ENCODE results near the gene RB1.
"Not testable (repeated sequence)": the region's sequence is repeated elsewhere in the genome, so short reads cannot be mapped to it uniquely, and the experiment has no call there.

Gene RB1

DNA sequence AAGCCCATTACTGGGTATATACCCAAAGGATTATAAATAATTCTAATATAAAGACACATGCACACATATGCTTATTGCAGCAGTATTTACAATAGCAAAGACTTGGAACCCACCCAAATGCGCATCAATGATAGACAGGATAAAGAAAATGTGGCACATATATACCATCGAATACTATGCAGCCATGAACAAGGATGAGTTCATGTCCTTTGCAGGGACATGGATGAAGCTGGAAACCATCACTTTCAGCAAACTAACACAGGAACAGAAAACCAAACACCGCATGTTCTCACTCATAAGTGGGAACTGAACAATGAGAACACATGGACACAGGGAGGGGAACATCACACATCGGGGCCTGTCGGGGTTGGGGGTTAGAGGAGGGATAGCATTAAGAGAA is 118.5 kb downstream of the RB1 start:
- H3K36me3 ChIP-seq (ENCODE audit: control insufficient read depth, insufficient read depth, low read length); H3K4me3 ChIP-seq (ENCODE audit: low read length); H3K9ac ChIP-seq (ENCODE audit: low read length); H3K4me1 ChIP-seq (ENCODE audit: control insufficient read depth, insufficient read depth, low read length); H3K9me3 ChIP-seq (ENCODE audit: control insufficient read depth, low read length); H3K27me3 ChIP-seq (ENCODE audit: control insufficient read depth, insufficient read depth, low read length): not testable (repeated sequence)

DNA sequence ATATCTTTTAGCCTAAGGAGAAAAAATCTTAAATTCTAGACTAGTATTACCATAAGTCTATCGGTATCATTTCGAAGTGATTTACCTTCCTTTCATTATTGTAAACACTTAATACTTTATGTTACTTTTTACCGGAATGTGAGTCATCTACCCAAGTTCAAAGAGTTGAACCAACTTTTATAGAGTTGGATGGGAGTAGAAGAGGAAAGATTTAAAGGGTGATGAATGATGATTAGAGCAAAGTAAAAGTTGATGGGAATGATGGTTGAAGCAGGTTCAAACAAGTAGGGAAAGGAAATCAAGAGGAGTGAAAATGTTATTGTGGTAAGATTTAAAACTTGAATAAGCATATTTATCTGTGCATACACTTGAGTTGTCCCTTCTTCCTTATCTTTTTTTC is 120.7 kb downstream of the RB1 start:
- H3K9me3 ChIP-seq (ENCODE audit: control insufficient read depth, low read length): no peaks in the 10 kb centered on the region
- H3K4me1 ChIP-seq (ENCODE audit: control insufficient read depth, insufficient read depth, low read length): no peaks in the 10 kb centered on the region
- H3K36me3 ChIP-seq (ENCODE audit: control insufficient read depth, insufficient read depth, low read length): no peaks in the 10 kb centered on the region
- H3K4me3 ChIP-seq (ENCODE audit: low read length): no peak overlapping the region
- no peaks in the 10 kb centered on the region for H3K27me3 ChIP-seq (ENCODE audit: control insufficient read depth, insufficient read depth, low read length)
- no peak overlapping the region for H3K9ac ChIP-seq (ENCODE audit: low read length)

DNA sequence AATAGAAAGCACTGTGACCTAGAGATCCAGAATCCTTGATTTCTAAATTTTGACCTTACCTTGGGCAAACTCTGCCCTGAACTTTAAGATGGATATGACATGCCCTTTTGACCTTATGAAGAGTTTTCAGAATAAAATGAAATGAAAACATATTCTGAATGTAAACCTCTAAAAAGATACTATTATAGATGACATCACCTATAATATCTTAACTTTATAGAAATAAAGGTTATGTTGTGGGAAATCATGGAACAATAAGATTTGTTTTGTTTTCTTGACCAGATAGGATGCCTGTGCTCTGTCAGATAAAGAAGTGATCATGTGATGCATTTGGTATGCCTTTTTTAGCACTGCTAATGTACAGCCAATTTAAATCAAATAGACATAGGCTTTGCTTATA is 122.5 kb downstream of the RB1 start:
- Histone ChIP-seq H3K27me3 (ENCODE audit: control insufficient read depth, insufficient read depth, low read length) (no peaks in the 10 kb centered on the region), H3K9ac (ENCODE audit: low read length) (no peak overlapping the region), H3K4me3 (ENCODE audit: low read length) (no peak overlapping the region), H3K36me3 (ENCODE audit: control insufficient read depth, insufficient read depth, low read length) (no peaks in the 10 kb centered on the region), H3K4me1 (ENCODE audit: control insufficient read depth, insufficient read depth, low read length) (no peaks in the 10 kb centered on the region), H3K9me3 (ENCODE audit: control insufficient read depth, low read length) (no peaks in the 10 kb centered on the region)

DNA sequence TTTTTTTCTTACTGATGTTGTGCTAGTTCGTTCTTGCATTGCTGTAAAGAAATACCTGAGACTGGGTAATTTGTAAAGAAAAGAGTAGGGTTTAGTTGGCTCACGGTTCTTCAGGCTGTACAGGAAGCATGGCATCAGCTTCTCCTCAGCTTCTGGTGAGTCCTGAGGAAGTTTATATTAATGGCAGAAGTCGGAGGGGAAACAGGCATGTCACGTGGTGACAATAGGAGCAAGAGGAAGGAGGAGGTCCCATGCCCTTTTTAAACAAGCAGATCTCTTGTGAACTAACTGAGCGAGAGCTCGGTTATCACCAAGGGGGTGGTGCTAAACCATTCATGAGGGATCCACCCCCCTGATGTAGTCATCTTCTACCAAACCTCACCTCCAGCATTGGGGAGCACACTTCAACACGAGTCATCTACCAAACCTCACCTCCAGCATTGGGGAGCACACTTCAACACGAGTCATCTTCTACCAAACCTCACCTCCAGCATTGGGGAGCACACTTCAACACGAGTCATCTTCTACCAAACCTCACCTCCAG is 123.3 kb downstream of the RB1 start:
- H3K9me3 ChIP-seq (ENCODE audit: control insufficient read depth, low read length); H3K4me3 ChIP-seq (ENCODE audit: low read length); H3K36me3 ChIP-seq (ENCODE audit: control insufficient read depth, insufficient read depth, low read length); H3K27me3 ChIP-seq (ENCODE audit: control insufficient read depth, insufficient read depth, low read length); H3K4me1 ChIP-seq (ENCODE audit: control insufficient read depth, insufficient read depth, low read length); H3K9ac ChIP-seq (ENCODE audit: low read length): not testable (repeated sequence)

DNA sequence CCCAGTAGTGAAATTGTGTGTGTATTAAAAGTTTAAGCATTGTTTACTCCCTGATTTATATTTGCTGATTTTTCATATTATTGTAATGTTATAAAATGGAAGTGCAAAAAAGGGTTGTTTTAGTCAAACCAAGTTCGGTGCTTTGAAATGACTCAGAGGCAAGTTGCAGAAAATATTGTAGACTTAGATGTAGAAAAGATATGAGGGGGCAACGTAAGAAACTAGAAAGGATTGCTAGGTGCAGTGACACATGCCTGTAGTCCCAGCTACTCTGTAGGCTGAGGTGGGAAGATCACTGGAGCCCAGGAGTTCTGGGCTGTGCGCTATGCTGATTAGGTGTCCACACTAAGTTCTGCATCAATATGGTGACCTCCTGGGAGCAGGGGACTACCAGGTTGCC is 125.5 kb downstream of the RB1 start:
- no peak overlapping the region for H3K9ac ChIP-seq (ENCODE audit: low read length)
- H3K36me3 ChIP-seq (ENCODE audit: control insufficient read depth, insufficient read depth, low read length): no peaks in the 10 kb centered on the region

DNA sequence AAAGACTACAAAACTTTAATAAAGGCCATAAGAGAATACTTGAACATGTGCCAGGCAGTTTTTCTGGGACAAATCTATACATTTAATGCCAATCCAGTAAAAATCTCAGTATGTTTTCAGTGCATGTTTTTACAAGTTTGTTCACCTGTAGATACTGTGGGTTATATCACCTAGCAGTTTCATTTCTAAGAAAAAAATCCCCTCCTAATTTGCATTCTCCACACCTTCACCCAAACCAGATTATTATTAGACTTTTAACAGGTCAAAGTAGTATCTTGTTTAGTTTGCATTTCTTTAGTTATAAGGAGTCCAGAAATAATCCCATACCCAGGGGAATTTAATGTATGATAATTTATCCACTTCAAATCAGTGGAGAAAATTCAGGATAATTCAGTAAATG is 126.3 kb downstream of the RB1 start:
- Histone ChIP-seq H3K9me3 (ENCODE audit: control insufficient read depth, low read length) (no peaks in the 10 kb centered on the region), H3K9ac (ENCODE audit: low read length) (no peak overlapping the region), H3K4me1 (ENCODE audit: control insufficient read depth, insufficient read depth, low read length) (peaks cover 8% of the 10 kb centered on the region), H3K27me3 (ENCODE audit: control insufficient read depth, insufficient read depth, low read length) (no peaks in the 10 kb centered on the region), H3K4me3 (ENCODE audit: low read length) (no peak overlapping the region), H3K36me3 (ENCODE audit: control insufficient read depth, insufficient read depth, low read length) (no peaks in the 10 kb centered on the region)

More for the DNA sequence above, 125.5 kb downstream of the RB1 start:
- H3K4me3 ChIP-seq (ENCODE audit: low read length): no peak overlapping the region
- no peaks in the 10 kb centered on the region for H3K9me3 ChIP-seq (ENCODE audit: control insufficient read depth, low read length)
- H3K27me3 ChIP-seq (ENCODE audit: control insufficient read depth, insufficient read depth, low read length): no peaks in the 10 kb centered on the region
- peaks cover 8% of the 10 kb centered on the region for H3K4me1 ChIP-seq (ENCODE audit: control insufficient read depth, insufficient read depth, low read length)

DNA sequence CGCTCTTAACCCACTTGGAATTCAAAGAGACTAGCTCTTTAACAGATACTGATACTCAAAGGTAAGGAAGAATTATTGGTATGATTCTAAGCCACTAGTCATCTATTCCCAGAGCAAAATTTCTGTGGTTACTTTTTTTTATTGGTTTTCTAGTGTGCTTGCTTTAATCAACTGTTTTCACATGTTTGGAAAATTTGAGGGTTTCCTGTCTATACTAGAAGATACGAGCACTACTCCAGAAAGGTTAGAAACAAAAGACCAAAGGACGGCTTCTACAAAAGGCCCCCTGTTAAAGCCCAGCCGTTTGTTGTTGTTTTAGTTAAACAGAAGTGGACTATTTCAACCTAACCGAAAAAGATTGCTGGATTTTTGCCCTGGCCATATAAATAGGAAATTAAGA is 127.9 kb downstream of the RB1 start:
- Histone ChIP-seq H3K9ac (ENCODE audit: low read length) (no peak overlapping the region), H3K27me3 (ENCODE audit: control insufficient read depth, insufficient read depth, low read length) (no peaks in the 10 kb centered on the region), H3K36me3 (ENCODE audit: control insufficient read depth, insufficient read depth, low read length) (no peaks in the 10 kb centered on the region)

DNA sequence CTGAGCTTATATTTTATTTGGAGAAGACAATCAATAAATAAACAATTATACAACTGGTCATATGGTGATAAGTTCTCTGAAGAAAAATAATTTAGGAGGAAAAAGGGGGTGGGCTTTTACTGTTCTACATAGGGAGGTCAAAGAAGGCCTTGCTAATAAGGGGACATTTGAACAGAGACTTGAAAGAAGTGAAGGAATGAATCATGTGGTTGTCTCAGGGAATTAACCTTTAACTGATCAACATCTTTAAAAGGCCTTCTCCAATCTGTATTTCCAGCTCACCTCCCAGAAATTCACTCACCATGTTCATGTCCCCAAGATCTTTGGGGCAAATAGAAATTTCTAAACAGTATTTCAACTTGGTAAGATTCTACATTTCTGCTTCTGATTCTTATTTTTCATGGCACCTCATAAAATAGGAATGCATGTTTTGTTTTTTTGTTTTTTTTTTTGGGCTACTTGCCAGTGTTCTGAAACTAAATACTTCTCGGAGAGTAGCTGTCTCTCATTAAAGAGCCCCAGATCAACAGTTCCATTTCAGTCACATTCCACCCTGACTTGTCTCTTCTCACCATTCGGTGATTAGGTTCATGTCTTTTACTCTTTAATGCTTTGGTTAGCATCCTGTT is 128.6 kb downstream of the RB1 start:
- Histone ChIP-seq H3K36me3 (ENCODE audit: control insufficient read depth, insufficient read depth, low read length) (no peaks in the 10 kb centered on the region), H3K9ac (ENCODE audit: low read length) (no peak overlapping the region), H3K27me3 (ENCODE audit: control insufficient read depth, insufficient read depth, low read length) (no peaks in the 10 kb centered on the region), H3K4me1 (ENCODE audit: control insufficient read depth, insufficient read depth, low read length) (peaks cover 19% of the 10 kb centered on the region), H3K9me3 (ENCODE audit: control insufficient read depth, low read length) (no peaks in the 10 kb centered on the region), H3K4me3 (ENCODE audit: low read length) (no peak overlapping the region)

More for the DNA sequence above, 127.9 kb downstream of the RB1 start:
- Histone ChIP-seq H3K4me3 (ENCODE audit: low read length) (no peak overlapping the region), H3K9me3 (ENCODE audit: control insufficient read depth, low read length) (no peaks in the 10 kb centered on the region), H3K4me1 (ENCODE audit: control insufficient read depth, insufficient read depth, low read length) (peaks cover 13% of the 10 kb centered on the region)

DNA sequence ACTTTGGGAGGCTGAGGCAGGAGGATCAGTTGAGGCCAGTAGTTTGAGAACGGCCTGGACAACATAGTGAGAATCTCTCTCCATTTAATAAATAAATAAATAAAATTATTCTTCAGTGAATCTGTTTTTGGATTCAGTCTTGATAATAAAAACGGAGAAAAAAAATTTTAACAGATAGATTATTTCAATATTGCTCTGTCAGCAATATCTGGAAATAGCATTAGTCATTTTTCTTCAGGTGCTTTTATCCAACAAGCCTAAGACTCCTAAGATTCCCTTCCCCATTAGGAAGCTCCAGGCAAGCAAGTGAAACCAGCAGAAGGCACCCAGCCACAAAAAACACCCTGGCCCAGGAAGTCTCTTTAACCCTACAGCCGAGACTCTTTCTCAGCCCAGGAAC is 130.6 kb downstream of the RB1 start:
- Histone ChIP-seq H3K4me3 (ENCODE audit: low read length) (no peak overlapping the region), H3K36me3 (ENCODE audit: control insufficient read depth, insufficient read depth, low read length) (no peaks in the 10 kb centered on the region), H3K9ac (ENCODE audit: low read length) (no peak overlapping the region), H3K9me3 (ENCODE audit: control insufficient read depth, low read length) (no peaks in the 10 kb centered on the region), H3K4me1 (ENCODE audit: control insufficient read depth, insufficient read depth, low read length) (peaks cover 29% of the 10 kb centered on the region), H3K27me3 (ENCODE audit: control insufficient read depth, insufficient read depth, low read length) (no peaks in the 10 kb centered on the region)

DNA sequence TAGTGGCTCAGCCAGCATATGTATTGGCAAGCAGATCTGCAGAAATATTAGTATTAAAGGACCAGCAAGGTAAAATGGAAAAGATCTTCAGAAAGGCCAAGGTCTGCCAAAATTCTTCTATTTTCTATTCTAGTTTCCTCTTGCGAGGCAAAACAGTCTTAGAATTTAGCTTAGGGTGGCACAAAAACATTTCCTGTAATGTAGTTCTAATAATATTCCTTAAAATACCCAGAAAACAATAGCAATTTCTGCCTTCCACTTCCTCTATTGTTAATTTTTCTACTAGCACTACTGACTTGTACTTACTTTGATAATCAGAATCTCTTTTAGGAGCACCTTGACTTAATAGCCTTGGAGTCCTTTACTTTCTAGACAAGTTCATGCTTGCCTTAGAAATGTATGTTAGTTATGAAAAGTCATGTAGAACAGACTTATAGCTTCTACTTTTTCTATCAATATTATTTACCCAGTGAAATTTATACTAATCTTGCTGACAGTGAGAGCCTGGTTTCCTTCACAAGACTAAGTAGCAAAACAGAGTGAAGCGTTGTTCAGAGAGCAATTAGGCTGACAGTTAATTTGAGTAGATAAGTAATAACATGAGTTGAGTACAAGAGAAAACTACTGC is 133.2 kb downstream of the RB1 start:
- H3K4me3 ChIP-seq (ENCODE audit: low read length): no peak overlapping the region
- no peaks in the 10 kb centered on the region for H3K9me3 ChIP-seq (ENCODE audit: control insufficient read depth, low read length)
- no peaks in the 10 kb centered on the region for H3K27me3 ChIP-seq (ENCODE audit: control insufficient read depth, insufficient read depth, low read length)
- H3K9ac ChIP-seq (ENCODE audit: low read length): peak overlapping the region; percentile 24
- peaks cover 29% of the 10 kb centered on the region for H3K4me1 ChIP-seq (ENCODE audit: control insufficient read depth, insufficient read depth, low read length)
- H3K36me3 ChIP-seq (ENCODE audit: control insufficient read depth, insufficient read depth, low read length): no peaks in the 10 kb centered on the region

DNA sequence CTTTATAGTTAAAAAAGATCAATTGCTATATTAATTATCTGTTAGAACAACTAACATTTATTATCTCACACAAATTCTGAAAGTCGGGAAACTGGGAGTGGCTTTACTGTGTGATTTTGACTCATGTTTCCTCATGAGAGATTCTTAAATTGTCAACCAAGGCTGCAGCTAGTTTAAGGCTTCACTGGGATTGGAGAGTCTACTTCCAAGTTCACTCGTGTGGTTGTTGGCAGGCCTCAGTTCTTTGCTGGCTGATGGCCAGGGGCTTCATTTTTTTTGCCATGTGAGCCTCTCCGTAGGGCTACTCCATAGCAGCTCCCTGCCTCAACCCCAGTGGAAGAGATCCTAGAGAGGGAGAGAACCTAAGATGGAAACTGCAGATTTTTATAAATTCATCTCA is 133.8 kb downstream of the RB1 start:
- Histone ChIP-seq H3K4me1 (ENCODE audit: control insufficient read depth, insufficient read depth, low read length) (peaks cover 23% of the 10 kb centered on the region), H3K9me3 (ENCODE audit: control insufficient read depth, low read length) (no peaks in the 10 kb centered on the region), H3K4me3 (ENCODE audit: low read length) (no peak overlapping the region)

DNA sequence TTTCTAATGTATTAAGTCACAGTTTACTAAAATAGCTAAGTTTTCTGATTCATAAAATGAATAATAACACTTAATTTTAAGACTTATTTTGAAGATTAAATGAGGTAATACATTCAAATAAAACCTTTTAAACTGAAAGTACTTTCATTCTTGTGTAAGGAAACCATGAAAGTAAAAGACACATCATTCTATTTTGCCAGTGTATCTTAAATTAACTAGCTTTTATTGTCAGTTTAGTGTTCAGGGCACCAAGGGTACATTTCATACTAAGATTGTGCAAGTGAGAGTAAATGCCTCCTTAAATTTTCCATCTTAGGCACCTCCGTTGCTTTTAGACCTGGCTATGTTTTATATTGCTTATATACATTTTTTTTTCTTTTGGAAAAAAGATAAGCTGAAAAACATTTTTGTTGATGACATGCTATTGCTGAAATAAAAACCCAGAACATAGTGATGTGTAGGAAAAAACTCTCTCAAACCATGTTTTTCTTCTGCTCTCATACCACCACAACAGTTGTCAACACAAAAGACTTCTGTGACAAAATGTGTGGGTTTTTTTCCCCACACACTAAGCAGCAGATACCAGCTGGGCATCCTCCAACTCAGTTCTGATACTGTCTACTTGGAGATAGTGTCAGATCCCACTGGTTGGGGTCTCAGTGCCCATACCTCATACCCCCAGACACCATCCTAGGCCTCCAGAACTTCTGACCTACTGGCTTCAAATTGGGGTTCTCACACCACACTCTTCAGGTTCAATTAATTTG is 140.1 kb downstream of the RB1 start:
- H3K4me1 ChIP-seq (ENCODE audit: control insufficient read depth, insufficient read depth, low read length): no peaks in the 10 kb centered on the region
- H3K27me3 ChIP-seq (ENCODE audit: control insufficient read depth, insufficient read depth, low read length): no peaks in the 10 kb centered on the region
- H3K9ac ChIP-seq (ENCODE audit: low read length): no peak overlapping the region
- no peak overlapping the region for H3K4me3 ChIP-seq (ENCODE audit: low read length)
- H3K36me3 ChIP-seq (ENCODE audit: control insufficient read depth, insufficient read depth, low read length): no peaks in the 10 kb centered on the region
- no peaks in the 10 kb centered on the region for H3K9me3 ChIP-seq (ENCODE audit: control insufficient read depth, low read length)

More for the DNA sequence above, 133.8 kb downstream of the RB1 start:
- Histone ChIP-seq H3K36me3 (ENCODE audit: control insufficient read depth, insufficient read depth, low read length) (no peaks in the 10 kb centered on the region), H3K9ac (ENCODE audit: low read length) (no peak overlapping the region), H3K27me3 (ENCODE audit: control insufficient read depth, insufficient read depth, low read length) (no peaks in the 10 kb centered on the region)
